CD4-positive, alpha-beta memory T cell (primary cell): ENCODE results near the gene PODXL. TPM values are rescaled to one million over a fixed set of nuclear protein-coding genes. Genes with fewer than 3 reads are reported as not detected.
"Not testable (repeated sequence)": the region's sequence is repeated elsewhere in the genome, so short reads cannot be mapped to it uniquely, and the experiment has no call there.

ENCODE experiments used
- CTCF ChIA-PET: fragments of 350-600 bp; sonication (Branson Sonifier 250); formaldehyde crosslinking; loops from one replicate; lab custom pipeline; 2021; ENCODE audit warnings: inconsistent platforms; ENCODE audit not compliant: partially characterized antibody; lab: Charles Lee
- POLR2A ChIA-PET: fragments of 350-600 bp; sonication (Branson Sonifier 250); formaldehyde crosslinking; loops from one replicate; lab custom pipeline; 2021; ENCODE audit not compliant: partially characterized antibody; lab: Charles Lee
- DNase-seq, 5 donors: peaks; one replicate each; pipeline versions ENCODE4 v3.0.0 to v3.0.0-alpha.2; 2020 to 2022; ENCODE audit warnings: mixed read lengths in 1 of 5
- H3K27ac ChIP-seq: one replicate; pipeline ENCODE4 v1.7.0; 2013; ENCODE audit warnings: low read depth, low read length
- H3K27me3 ChIP-seq: 2 replicates; pipeline ENCODE4 v1.7.0; 2013; ENCODE audit warnings: mild to moderate bottlenecking, low read length, moderate library complexity; ENCODE audit not compliant: insufficient read depth
- H3K36me3 ChIP-seq: 2 replicates; pipeline ENCODE4 v1.7.0; 2013; ENCODE audit warnings: mild to moderate bottlenecking, low read length, moderate library complexity; ENCODE audit not compliant: insufficient read depth
- H3K4me1 ChIP-seq: 2 replicates; pipeline ENCODE4 v1.7.0; 2013; ENCODE audit warnings: mild to moderate bottlenecking, low read length, moderate library complexity; ENCODE audit not compliant: insufficient read depth
- H3K4me3 ChIP-seq, 2 donors: one replicate each; pipeline ENCODE4 v1.7.0; 2013; ENCODE audit warnings: low read length in 2 of 2, mild to moderate bottlenecking in 1 of 2
- H3K9me3 ChIP-seq, 2 donors: one replicate each; pipeline ENCODE4 v1.7.0; 2013; ENCODE audit warnings: low read length in 2 of 2, control low read depth in 1 of 2; ENCODE audit not compliant: control insufficient read depth in 1 of 2
- H3K27ac Mint-ChIP-seq, 7 donors: one replicate each; pipeline ENCODE4 v1.8.0; 2020 to 2021; ENCODE audit warnings: mixed read lengths in 7 of 7, mild to moderate bottlenecking in 6 of 7, inconsistent platforms in 3 of 7, moderate library complexity in 3 of 7
- H3K27me3 Mint-ChIP-seq, 2 donors: one replicate each; pipeline ENCODE4 v1.8.0; 2020 to 2021; ENCODE audit warnings: mixed read lengths in 2 of 2
- H3K36me3 Mint-ChIP-seq, 2 donors: one replicate each; pipeline ENCODE4 v1.8.0; 2020 to 2021; ENCODE audit warnings: mixed read lengths in 2 of 2, inconsistent platforms in 1 of 2, mild to moderate bottlenecking in 1 of 2
- H3K4me1 Mint-ChIP-seq, 4 donors: one replicate each; pipeline ENCODE4 v1.8.0; 2020 to 2021; ENCODE audit warnings: mixed read lengths in 4 of 4, mild to moderate bottlenecking in 1 of 4
- H3K4me3 Mint-ChIP-seq, 8 donors: one replicate each; pipeline ENCODE4 v1.8.0; 2020 to 2021; ENCODE audit warnings: mixed read lengths in 8 of 8, mild to moderate bottlenecking in 7 of 8, moderate library complexity in 6 of 8, inconsistent platforms in 3 of 8
- H3K9me3 Mint-ChIP-seq, 8 donors: one replicate each; pipeline ENCODE4 v1.8.0; 2020 to 2021; ENCODE audit warnings: mixed read lengths in 8 of 8, mild to moderate bottlenecking in 5 of 8, inconsistent platforms in 3 of 8, moderate library complexity in 1 of 8
- intact Hi-C: fragments of 100-400 bp; cut with micrococcal nuclease; formaldehyde crosslinking; loops from one replicate; pipeline ENCODE4 v1.15.1; 2023
- polyA plus RNA-seq, 2 donors: library from polyadenylated mRNA; unstranded; fragments of 300-500 nt; fragmentation: Illumina TruSeq; gene quantifications; one replicate each; pipeline ENCODE4 v1.2.3, GENCODE V29; 2021
- total RNA-seq, 2 experiments: library from RNA; stranded (reverse); gene quantifications; one replicate each; pipeline ENCODE4 v1.2.3, GENCODE V29; 2021

The PODXL gene
- total and polyA plus RNA-seq, 4 experiments from 2014 or later: 0.47 to 1.3 (median 1.2) TPM

DNA sequence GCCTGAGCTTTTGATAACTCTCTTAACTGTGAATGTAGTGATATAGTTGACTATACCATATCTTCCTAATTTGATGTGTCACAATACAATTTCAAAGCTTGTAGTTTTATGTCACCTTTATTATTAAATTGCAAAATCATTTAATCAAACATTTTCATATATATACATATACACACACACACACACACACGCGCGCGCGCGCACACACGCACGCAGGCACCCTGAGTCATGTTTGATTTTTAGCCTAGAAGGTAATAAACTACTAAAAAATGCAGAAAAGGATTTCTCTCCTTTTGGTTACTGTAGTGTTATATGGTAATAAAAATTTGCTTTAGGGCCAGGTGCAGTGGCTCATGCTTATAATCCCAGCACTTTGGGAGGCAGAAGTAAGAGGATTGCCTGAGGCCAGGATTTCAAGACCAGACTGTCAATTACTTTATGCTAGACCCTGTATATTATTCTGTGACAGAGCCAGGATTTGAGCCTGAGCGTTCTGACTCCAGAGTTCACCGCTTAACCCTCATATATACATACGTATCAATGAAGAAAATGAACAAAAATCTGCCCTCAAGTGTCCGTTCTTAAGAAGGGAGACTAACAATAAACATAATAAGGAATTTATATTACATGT, 89.6 kb downstream of the PODXL start:
- H3K4me1 ChIP-seq: no peaks in the 10 kb centered on the region
- Mint-ChIP-seq H3K4me3 (no peak overlapping the region), H3K9me3 (no peaks in the 10 kb centered on the region), H3K27ac (no peak overlapping the region), H3K27me3 (no peaks in the 10 kb centered on the region), H3K36me3 (peaks cover 68 to 78% of the 10 kb centered on the region in 2 donors), H3K4me1 (peaks cover 0 to 3% (median 0%) of the 10 kb centered on the region in 4 donors)
- H3K4me3 ChIP-seq: no peak overlapping the region
- intact Hi-C loops: no loop called here
- H3K36me3 ChIP-seq: peaks cover 52% of the 10 kb centered on the region
- ChIA-PET POLR2A (no interaction called here), CTCF (interaction anchor here (1.1 kb wide), 1 partner anchor 27 kb away, joined by 3 read pairs; no protein-coding TSS in a partner anchor)
- no peaks in the 10 kb centered on the region for H3K9me3 ChIP-seq
- no peak for DNase-seq
- no peak overlapping the region for H3K27ac ChIP-seq
- no peaks in the 10 kb centered on the region for H3K27me3 ChIP-seq

GRCh38 chr7:131462715-131463114, 93.7 kb downstream of the PODXL start:
- DNase-seq, POLR2A ChIA-PET, H3K27me3 Mint-ChIP-seq, H3K4me1 ChIP-seq, H3K9me3 ChIP-seq, H3K27ac ChIP-seq, H3K4me1 Mint-ChIP-seq, H3K27me3 ChIP-seq, intact Hi-C loops, H3K4me3 ChIP-seq, H3K27ac Mint-ChIP-seq, H3K4me3 Mint-ChIP-seq, H3K9me3 Mint-ChIP-seq: not testable (repeated sequence)
- peaks cover 56 to 57% of the 10 kb centered on the region in 2 donors for H3K36me3 Mint-ChIP-seq
- peaks cover 25% of the 10 kb centered on the region for H3K36me3 ChIP-seq
- CTCF ChIA-PET: interaction anchor here (0.5 kb wide), 1 partner anchor 421 kb away, joined by 4 read pairs; no protein-coding TSS in a partner anchor

GRCh38 chr7:131462059-131462458, 94.4 kb downstream of the PODXL start:
- H3K4me3 ChIP-seq: no peak overlapping the region
- no peaks in the 10 kb centered on the region for H3K27me3 ChIP-seq
- Mint-ChIP-seq H3K27ac (no peak overlapping the region), H3K9me3 (no peaks in the 10 kb centered on the region), H3K27me3 (no peaks in the 10 kb centered on the region), H3K36me3 (peaks cover 49 to 54% of the 10 kb centered on the region in 2 donors), H3K4me1 (peaks cover 0 to 4% (median 3%) of the 10 kb centered on the region in 4 donors), H3K4me3 (no peak overlapping the region)
- DNase-seq: no peak
- H3K9me3 ChIP-seq: no peaks in the 10 kb centered on the region
- intact Hi-C loops: no loop called here
- CTCF ChIA-PET: no interaction called here
- POLR2A ChIA-PET: no interaction called here
- H3K36me3 ChIP-seq: peaks cover 21% of the 10 kb centered on the region
- no peaks in the 10 kb centered on the region for H3K4me1 ChIP-seq
- H3K27ac ChIP-seq: no peak overlapping the region

DNA sequence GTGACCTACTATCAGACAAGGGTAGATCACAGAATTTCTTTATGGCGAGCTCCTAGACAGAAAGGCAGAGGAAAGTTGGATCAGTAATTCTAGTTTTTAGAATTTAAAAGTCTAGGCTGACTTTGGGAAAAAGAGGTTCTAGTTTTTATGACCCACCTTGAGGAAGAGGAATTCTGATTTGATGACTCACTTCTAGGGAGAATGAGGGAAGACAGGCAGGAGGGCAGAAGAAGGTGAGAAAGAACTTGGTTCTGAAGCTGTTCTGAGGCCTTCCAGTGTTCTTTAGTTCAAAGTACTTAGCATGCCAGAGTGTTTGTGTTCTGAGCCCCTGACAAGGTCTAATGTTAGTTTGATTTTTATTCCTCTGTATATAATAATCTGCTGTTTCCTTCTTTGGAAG, 97.2 kb downstream of the PODXL start:
- peaks cover 10% of the 10 kb centered on the region for H3K36me3 ChIP-seq
- no peak overlapping the region for H3K4me3 ChIP-seq
- no peak overlapping the region for H3K27ac ChIP-seq
- H3K27me3 ChIP-seq: no peaks in the 10 kb centered on the region
- DNase-seq: no peak
- H3K27me3 Mint-ChIP-seq: no peaks in the 10 kb centered on the region
- no peak overlapping the region for H3K4me3 Mint-ChIP-seq
- no peaks in the 10 kb centered on the region for H3K9me3 ChIP-seq
- intact Hi-C loops: no loop called here
- ChIA-PET POLR2A (no interaction called here), CTCF (interaction anchor here (1.4 kb wide), 1 partner anchor 9 kb away, joined by 3 read pairs; no protein-coding TSS in a partner anchor)
- H3K4me1 ChIP-seq: no peaks in the 10 kb centered on the region
- peaks cover 0 to 4% (median 4%) of the 10 kb centered on the region in 4 donors for H3K4me1 Mint-ChIP-seq
- H3K27ac Mint-ChIP-seq: no peak overlapping the region
- H3K9me3 Mint-ChIP-seq: no peaks in the 10 kb centered on the region
- H3K36me3 Mint-ChIP-seq: peaks cover 38 to 57% of the 10 kb centered on the region in 2 donors

GRCh38 chr7:131456338-131456737, 100.1 kb downstream of the PODXL start:
- Mint-ChIP-seq H3K36me3 (peaks cover 29 to 46% of the 10 kb centered on the region in 2 donors), H3K27me3 (no peaks in the 10 kb centered on the region), H3K9me3 (no peaks in the 10 kb centered on the region), H3K4me1 (peaks cover 0 to 4% (median 4%) of the 10 kb centered on the region in 4 donors), H3K4me3 (no peak overlapping the region), H3K27ac (no peak overlapping the region)
- intact Hi-C loops: no loop called here
- Histone ChIP-seq H3K4me3 (no peak overlapping the region), H3K9me3 (no peaks in the 10 kb centered on the region), H3K36me3 (no peaks in the 10 kb centered on the region), H3K4me1 (no peaks in the 10 kb centered on the region), H3K27ac (no peak overlapping the region), H3K27me3 (no peaks in the 10 kb centered on the region)
- DNase-seq: no peak
- ChIA-PET POLR2A (no interaction called here), CTCF (no interaction called here)

- intact Hi-C loops: no loop called here
- H3K4me1 Mint-ChIP-seq: peaks cover 0 to 4% (median 4%) of the 10 kb centered on the region in 4 donors
- no peaks in the 10 kb centered on the region for H3K4me1 ChIP-seq
- H3K27me3 Mint-ChIP-seq: no peaks in the 10 kb centered on the region
- H3K27me3 ChIP-seq: no peaks in the 10 kb centered on the region
- ChIA-PET CTCF (no interaction called here), POLR2A (no interaction called here)
- H3K27ac Mint-ChIP-seq: peak overlapping the region in 1 of 7 donors; percentile 15
- DNase-seq: no peak
- no peak overlapping the region for H3K27ac ChIP-seq
- H3K9me3 Mint-ChIP-seq: no peaks in the 10 kb centered on the region
- no peaks in the 10 kb centered on the region for H3K36me3 ChIP-seq
- H3K36me3 Mint-ChIP-seq: peaks cover 34 to 41% of the 10 kb centered on the region in 2 donors
- no peak overlapping the region for H3K4me3 Mint-ChIP-seq
- no peaks in the 10 kb centered on the region for H3K9me3 ChIP-seq
- H3K4me3 ChIP-seq: no peak overlapping the region
These were observed 100.9 kb downstream of the PODXL start for GRCh38 chr7:131455546-131455945.

DNA sequence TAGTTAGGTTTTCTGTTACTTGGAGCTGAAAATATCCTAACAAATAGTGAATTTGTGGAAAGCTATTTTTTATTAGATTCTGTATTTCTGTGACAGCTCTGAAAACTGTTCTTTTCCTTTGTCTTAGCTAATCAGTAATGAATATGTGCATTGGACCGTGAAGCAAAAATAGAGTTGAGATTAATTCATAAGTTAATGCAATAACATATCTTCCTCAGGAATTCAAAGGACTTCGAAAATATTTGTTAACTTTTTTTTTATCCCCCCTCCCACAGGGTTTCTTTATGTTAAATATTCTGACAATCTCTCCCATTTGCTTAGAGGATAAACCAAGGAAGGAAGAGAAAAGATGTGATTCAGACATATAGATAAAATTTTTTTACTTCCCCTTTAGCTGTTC, 101.4 kb downstream of the PODXL start:
- intact Hi-C loops: no loop called here
- Mint-ChIP-seq H3K9me3 (no peaks in the 10 kb centered on the region), H3K36me3 (peaks cover 34 to 43% of the 10 kb centered on the region in 2 donors), H3K27ac (no peak overlapping the region), H3K4me3 (no peak overlapping the region), H3K4me1 (peaks cover 0 to 4% (median 4%) of the 10 kb centered on the region in 4 donors), H3K27me3 (no peaks in the 10 kb centered on the region)
- H3K4me3 ChIP-seq: no peak overlapping the region
- H3K27me3 ChIP-seq: no peaks in the 10 kb centered on the region
- no peaks in the 10 kb centered on the region for H3K9me3 ChIP-seq
- H3K4me1 ChIP-seq: no peaks in the 10 kb centered on the region
- ChIA-PET POLR2A (no interaction called here), CTCF (no interaction called here)
- no peak for DNase-seq
- no peaks in the 10 kb centered on the region for H3K36me3 ChIP-seq
- no peak overlapping the region for H3K27ac ChIP-seq
